Mucosa of descending colon (tissue), 3 donors: ENCODE data around the gene RNF181. TPM values are rescaled to one million over a fixed set of nuclear protein-coding genes. Genes with fewer than 3 reads are reported as not detected.

ENCODE experiments used
- ATAC-seq: fragments of 200-7000 bp; cut with Tn5 transposase; one replicate; pipeline ENCODE4 v1.9.1; 2020; ENCODE audit warnings: mild to moderate bottlenecking, moderate library complexity
- DNase-seq, 3 donors: peaks; one replicate each; pipeline ENCODE4 v3.0.0-alpha.2; 2020
- H3K36me3 ChIP-seq: fragments of 200-600 bp; one replicate; pipeline ENCODE4 v1.8.0; 2021; ENCODE audit warnings: low read depth, mild to moderate bottlenecking
- H3K4me1 ChIP-seq: fragments of 200-600 bp; one replicate; pipeline ENCODE4 v1.8.0; 2021; ENCODE audit warnings: low read depth, mild to moderate bottlenecking
- H3K4me3 ChIP-seq: fragments of 200-600 bp; one replicate; pipeline ENCODE4 v1.8.0; 2021; ENCODE audit warnings: mild to moderate bottlenecking
- H3K9me3 ChIP-seq: fragments of 200-600 bp; one replicate; pipeline ENCODE4 v1.8.0; 2021; ENCODE audit warnings: mild to moderate bottlenecking
- CTCF ChIP-seq: fragments of 200-600 bp; IDR thresholded peaks from one replicate; pipeline ENCODE4 v1.8.0; 2022; ENCODE audit warnings: antibody characterized with exemption, mild to moderate bottlenecking
- intact Hi-C, 2 donors: fragments of 100-400 bp; cut with DNase I in 1 of 2; cut with micrococcal nuclease in 1 of 2; formaldehyde crosslinking; loops; one replicate each; pipeline versions ENCODE4 v1.11.0 to v1.11.1; 2022; cut with DNase I, micrococcal nuclease
- long read RNA-seq, 2 donors: library from polyadenylated mRNA; unstranded; transcript quantifications; one replicate each; pipeline ENCODE4 v2.0.0, GENCODE V29; 2019 to 2021
- total RNA-seq, 3 donors: library from RNA; stranded (reverse); fragmentation: NEBNext Ultra II Directional in 2 of 3; extraction: Animal tissue kit (Norgen Biotek cat#: 25700) in 2 of 3; gene quantifications; one replicate each; pipeline versions ENCODE4 v1.2.1 to v1.2.4, GENCODE V29; 2021 to 2023
- donor health status: DM: no; HTN: no; CAD: no; lungs with moderate emphysema.
- donor health status: DM: no; HTN: no; CAD: no.
- donor health status: DM: no; HTN: yes; CAD: no.

Gene RNF181
- total RNA-seq: 10 to 100 TPM; 73.7 to 89.5 (median 80.8) TPM
- long read RNA-seq, donor 1, transcript RNF181-201 (5 exons, 569 nt): major isoform, 23 of 28 reads
- long read RNA-seq, donor 1, partial matches to known transcripts: 1 of 28 reads
- long read RNA-seq, donor 1, other reads (novel, unspliced or antisense): 3 of 28 reads
- long read RNA-seq, donor 2, transcript RNF181-201 (5 exons, 569 nt): major isoform, 62 of 67 reads
- long read RNA-seq, donor 2, partial matches to known transcripts: 0 of 67 reads
- long read RNA-seq, donor 2, other reads (novel, unspliced or antisense): 3 of 67 reads

GRCh38 chr2:85595301-85596025 is at the start of gene RNF181:
TSS of gene RNF181 (plus strand) at chr2:85595745. CDS start at chr2:85595764, 19 bp downstream.
- Histone ChIP-seq H3K36me3 (no peaks in the 10 kb centered on the region), H3K4me1 (peaks cover 16% of the 10 kb centered on the region), H3K4me3 (peak within 1 kb of the TSS; percentile 92), H3K9me3 (no peaks in the 10 kb centered on the region)
- TF ChIP-seq CTCF: no peak
- peak; percentile 93 to 96 (median 96) for DNase-seq
- intact Hi-C loops: no loop called here
- ATAC-seq: peak; percentile 97

GRCh38 chr2:85545780-85546240 is 49.7 kb upstream of the RNF181 start:
- H3K36me3 ChIP-seq: peaks cover 17% of the 10 kb centered on the region
- DNase-seq: no peak
- ATAC-seq: peak; percentile 3
- TF ChIP-seq CTCF: no peak
- H3K4me1 ChIP-seq: peaks cover 15% of the 10 kb centered on the region
- no peaks in the 10 kb centered on the region for H3K9me3 ChIP-seq
- intact Hi-C loops: no loop called here
- no peak overlapping the region for H3K4me3 ChIP-seq

- Histone ChIP-seq H3K4me3 (no peak overlapping the region), H3K36me3 (peaks cover 9% of the 10 kb centered on the region), H3K9me3 (no peaks in the 10 kb centered on the region), H3K4me1 (peaks cover under 1% of the 10 kb centered on the region)
- intact Hi-C loops: no loop called here
- DNase-seq (no peak), ATAC-seq (no peak)
- TF ChIP-seq CTCF: no peak
These were observed 48.3 kb upstream of the RNF181 start for GRCh38 chr2:85547089-85547858.

- DNase-seq: no peak
- H3K9me3 ChIP-seq: no peaks in the 10 kb centered on the region
- intact Hi-C loops: no loop called here
- no peak overlapping the region for H3K4me3 ChIP-seq
- H3K36me3 ChIP-seq: peaks cover 5% of the 10 kb centered on the region
- TF ChIP-seq CTCF: no peak
- no peaks in the 10 kb centered on the region for H3K4me1 ChIP-seq
- peak; percentile 14 for ATAC-seq
These were observed 47.5 kb upstream of the RNF181 start for GRCh38 chr2:85547859-85548607.

GRCh38 chr2:85548608-85548900 is 47.0 kb upstream of the RNF181 start:
- no peak overlapping the region for H3K4me3 ChIP-seq
- H3K9me3 ChIP-seq: no peaks in the 10 kb centered on the region
- H3K4me1 ChIP-seq: no peaks in the 10 kb centered on the region
- ATAC-seq: no peak
- H3K36me3 ChIP-seq: peaks cover 3% of the 10 kb centered on the region
- intact Hi-C loops: no loop called here
- TF ChIP-seq CTCF: no peak
- no peak for DNase-seq
